HEK293 (cell line): ENCODE data around the gene FASTK.

ENCODE experiments used
- BCL11B ChIP-seq: fragments of 450-650 bp; formaldehyde crosslinking; IDR thresholded peaks from 2 replicates; pipeline ENCODE4 v1.5.1; 2016; ENCODE audit warnings: low read depth, missing biosample characterization, missing genetic modification characterization
- BCL6B ChIP-seq: fragments of 450-650 bp; formaldehyde crosslinking; IDR thresholded peaks from 2 replicates; pipeline ENCODE4 v1.5.1; 2017; ENCODE audit warnings: missing biosample characterization, missing genetic modification characterization
- GLIS1 ChIP-seq: fragments of 450-650 bp; formaldehyde crosslinking; IDR thresholded peaks from 2 replicates; pipeline ENCODE4 v1.5.1; 2016; ENCODE audit warnings: missing biosample characterization, missing genetic modification characterization
- HIC1 ChIP-seq: fragments of 450-650 bp; formaldehyde crosslinking; IDR thresholded peaks from 2 replicates; pipeline ENCODE4 v1.5.1; 2016; ENCODE audit warnings: missing biosample characterization, missing genetic modification characterization
- KLF8 ChIP-seq: fragments of 450-650 bp; formaldehyde crosslinking; IDR thresholded peaks from 2 replicates; pipeline ENCODE4 v1.5.1; 2016; ENCODE audit warnings: missing biosample characterization, missing genetic modification characterization
- KLF9 ChIP-seq: fragments of 450-650 bp; formaldehyde crosslinking; IDR thresholded peaks from 2 replicates; pipeline ENCODE4 v1.5.1; 2016; ENCODE audit warnings: missing biosample characterization, missing genetic modification characterization, low read depth
- MYNN ChIP-seq: fragments of 450-650 bp; formaldehyde crosslinking; IDR thresholded peaks from 2 replicates; pipeline ENCODE4 v1.5.1; 2016; ENCODE audit warnings: missing biosample characterization, missing genetic modification characterization, borderline replicate concordance
- PRDM6 ChIP-seq: fragments of 450-650 bp; formaldehyde crosslinking; IDR thresholded peaks from 2 replicates; pipeline ENCODE4 v1.5.1; 2017; ENCODE audit warnings: missing biosample characterization, missing genetic modification characterization
- REPIN1 ChIP-seq: fragments of 450-650 bp; formaldehyde crosslinking; IDR thresholded peaks from 2 replicates; pipeline ENCODE4 v1.5.1; 2017; ENCODE audit warnings: missing biosample characterization, missing genetic modification characterization, low read depth
- SETDB1 ChIP-seq: IDR thresholded peaks from one replicate; pipeline ENCODE4 v1.6.1; 2017; ENCODE audit warnings: mild to moderate bottlenecking, low read length, moderate library complexity, mixed read lengths; ENCODE audit not compliant: insufficient read length
- SP2 ChIP-seq: fragments of 450-650 bp; formaldehyde crosslinking; IDR thresholded peaks from 2 replicates; pipeline ENCODE4 v1.5.1; 2016; ENCODE audit warnings: missing biosample characterization, missing genetic modification characterization
- TCF7L2 ChIP-seq: IDR thresholded peaks from 2 replicates; pipeline ENCODE4 v1.6.1; 2011; ENCODE audit warnings: low read depth, mild to moderate bottlenecking, inconsistent platforms, low read length, moderate library complexity, borderline replicate concordance
- ZBTB10 ChIP-seq: fragments of 450-650 bp; formaldehyde crosslinking; IDR thresholded peaks from 2 replicates; pipeline ENCODE4 v1.5.1; 2016; ENCODE audit warnings: missing biosample characterization, missing genetic modification characterization
- ZBTB20 ChIP-seq: fragments of 450-650 bp; formaldehyde crosslinking; IDR thresholded peaks from 2 replicates; pipeline ENCODE4 v1.5.1; 2016; ENCODE audit warnings: missing biosample characterization, missing genetic modification characterization
- ZBTB7A ChIP-seq: fragments of 450-650 bp; formaldehyde crosslinking; IDR thresholded peaks from 2 replicates; pipeline ENCODE4 v1.5.1; 2016; ENCODE audit warnings: low read depth, missing biosample characterization, missing genetic modification characterization
- ZFP37 ChIP-seq: fragments of 450-650 bp; formaldehyde crosslinking; IDR thresholded peaks from 2 replicates; pipeline ENCODE4 v1.5.1; 2016; ENCODE audit warnings: missing biosample characterization, missing genetic modification characterization
- ZNF140 ChIP-seq: fragments of 450-650 bp; formaldehyde crosslinking; IDR thresholded peaks from 2 replicates; pipeline ENCODE4 v1.5.1; 2016; ENCODE audit warnings: missing biosample characterization, missing genetic modification characterization
- ZNF155 ChIP-seq: fragments of 450-650 bp; formaldehyde crosslinking; IDR thresholded peaks from 2 replicates; pipeline ENCODE4 v1.5.1; 2016; ENCODE audit warnings: missing biosample characterization, missing genetic modification characterization
- ZNF223 ChIP-seq: fragments of 450-650 bp; formaldehyde crosslinking; IDR thresholded peaks from 2 replicates; pipeline ENCODE4 v1.5.1; 2016; ENCODE audit warnings: missing biosample characterization, missing genetic modification characterization
- ZNF248 ChIP-seq: fragments of 450-650 bp; formaldehyde crosslinking; IDR thresholded peaks from 2 replicates; pipeline ENCODE4 v1.5.1; 2017; ENCODE audit warnings: missing biosample characterization, missing genetic modification characterization
- ZNF324 ChIP-seq: fragments of 450-650 bp; formaldehyde crosslinking; IDR thresholded peaks from 2 replicates; pipeline ENCODE4 v1.5.1; 2016; ENCODE audit warnings: missing biosample characterization, missing genetic modification characterization
- ZNF335 ChIP-seq: fragments of 450-650 bp; formaldehyde crosslinking; conservative IDR thresholded peaks from 2 replicates; pipeline ENCODE4 v1.5.1; 2016; ENCODE audit warnings: missing biosample characterization, missing genetic modification characterization
- ZNF366 ChIP-seq: fragments of 450-650 bp; formaldehyde crosslinking; conservative IDR thresholded peaks from 2 replicates; pipeline ENCODE4 v1.5.1; 2016; ENCODE audit warnings: missing biosample characterization, missing genetic modification characterization
- ZNF404 ChIP-seq: fragments of 450-650 bp; formaldehyde crosslinking; IDR thresholded peaks from 2 replicates; pipeline ENCODE4 v1.5.1; 2017; ENCODE audit warnings: missing biosample characterization, missing genetic modification characterization
- ZNF449 ChIP-seq: fragments of 450-650 bp; formaldehyde crosslinking; IDR thresholded peaks from 2 replicates; pipeline ENCODE4 v1.5.1; 2017; ENCODE audit warnings: missing biosample characterization, mild to moderate bottlenecking, missing genetic modification characterization, moderate library complexity
- ZNF473 ChIP-seq: fragments of 450-650 bp; formaldehyde crosslinking; IDR thresholded peaks from 2 replicates; pipeline ENCODE4 v1.5.1; 2017; ENCODE audit warnings: missing biosample characterization, missing genetic modification characterization
- ZNF544 ChIP-seq: fragments of 450-650 bp; formaldehyde crosslinking; IDR thresholded peaks from 2 replicates; pipeline ENCODE4 v1.5.0; 2017; ENCODE audit warnings: missing biosample characterization, missing genetic modification characterization
- ZNF561 ChIP-seq: fragments of 450-650 bp; IDR thresholded peaks from 2 replicates; pipeline ENCODE4 v1.5.1; 2018; ENCODE audit warnings: missing biosample characterization, missing genetic modification characterization, borderline replicate concordance
- ZNF596 ChIP-seq: fragments of 450-650 bp; IDR thresholded peaks from 2 replicates; pipeline ENCODE4 v1.5.0; 2018; ENCODE audit warnings: missing biosample characterization, mild to moderate bottlenecking, missing genetic modification characterization, moderate library complexity
- ZNF621 ChIP-seq: fragments of 450-650 bp; formaldehyde crosslinking; IDR thresholded peaks from 2 replicates; pipeline ENCODE4 v1.5.1; 2017; ENCODE audit warnings: missing biosample characterization, missing genetic modification characterization
- ZNF624 ChIP-seq: fragments of 450-650 bp; formaldehyde crosslinking; IDR thresholded peaks from 2 replicates; pipeline ENCODE4 v1.5.1; 2017; ENCODE audit warnings: missing biosample characterization, missing genetic modification characterization
- ZNF658 ChIP-seq: fragments of 450-650 bp; formaldehyde crosslinking; IDR thresholded peaks from 2 replicates; pipeline ENCODE4; 2016; ENCODE audit warnings: missing biosample characterization, missing genetic modification characterization
- ZNF792 ChIP-seq: fragments of 450-650 bp; formaldehyde crosslinking; IDR thresholded peaks from 2 replicates; pipeline ENCODE4 v1.5.1; 2016; ENCODE audit warnings: missing biosample characterization, missing genetic modification characterization

FASTK gene

GRCh38 chr7:151059367-151060112 is 21.1 kb downstream of the FASTK start, which contains the start of gene SLC4A2 (continued):
- TF ChIP-seq TCF7L2 (no peak), ZBTB7A (peak; percentile 62; the same call in 1 of the 2 replicates), ZNF140 (tag by site-specific recombination) (no peak), SETDB1 (no peak), ZNF792 (tag by site-specific recombination) (no peak), ZNF155 (tag by site-specific recombination) (no peak), ZNF658 (no peak), PRDM6 (no peak), MYNN (tag by site-specific recombination) (no peak), ZNF449 (tag by site-specific recombination) (no peak), ZNF223 (tag by site-specific recombination) (no peak), HIC1 (tag by site-specific recombination) (no peak), ZNF324 (no peak), ZNF473 (no peak), ZFP37 (tag by site-specific recombination) (no peak), GLIS1 (tag by site-specific recombination) (no peak), ZBTB10 (tag by site-specific recombination) (peak; percentile 91), BCL6B (tag by site-specific recombination) (no peak), ZNF404 (no peak), KLF9 (peak; percentile 74; the same call in 1 of the 2 replicates), ZNF596 (tag by site-specific recombination) (no peak), REPIN1 (tag by site-specific recombination) (no peak), ZNF621 (tag by site-specific recombination) (no peak), SP2 (peak; percentile 59), ZNF561 (tag by site-specific recombination) (no peak), ZNF335 (tag by site-specific recombination) (peak; percentile 74), BCL11B (tag by site-specific recombination) (no peak), ZNF366 (tag by site-specific recombination) (0 out of 2 replicates have a peak, but pooled peaks have one; percentile 28), ZNF248 (tag by site-specific recombination) (no peak), ZBTB20 (no peak), ZNF544 (tag by site-specific recombination) (no peak), KLF8 (tag by site-specific recombination) (peak; percentile 68), ZNF624 (tag by site-specific recombination) (no peak)
